ENCODE results near the gene GFRAL.
A peak's percentile ranks its signal among the peaks of the same experiment; 100 is the strongest.

Gene GFRAL

GRCh38 chr6:55388211-55388610 lies 60.9 kb downstream of the GFRAL start:
- Histone ChIP-seq H3K4me3 (ENCODE audit: severe bottlenecking) (no peak overlapping the region), H3K27ac (ENCODE audit: poor library complexity, severe bottlenecking) (no peak overlapping the region), H3K4me1 (ENCODE audit: insufficient read depth, poor library complexity, severe bottlenecking) (no peaks in the 10 kb centered on the region), H3K9me3 (ENCODE audit: severe bottlenecking) (no peaks in the 10 kb centered on the region), H3K27me3 (ENCODE audit: insufficient read depth, poor library complexity, severe bottlenecking) (no peaks in the 10 kb centered on the region), H3K36me3 (ENCODE audit: low read depth) (no peaks in the 10 kb centered on the region)
- no peak for TF ChIP-seq CTCF (IDR thresholded peaks at IDR 0.05; ENCODE audit: poor library complexity, severe bottlenecking)
- DNase-seq (ENCODE audit: low spot score) (no peak), ATAC-seq (ENCODE audit: low read depth) (peak; percentile 54; the same call in 1 of the 3 replicates)

GRCh38 chr6:55395871-55396270 lies 68.6 kb downstream of the GFRAL start:
- no peak overlapping the region for H3K27ac ChIP-seq (ENCODE audit: poor library complexity, severe bottlenecking)
- H3K36me3 ChIP-seq (ENCODE audit: low read depth): no peaks in the 10 kb centered on the region
- H3K4me1 ChIP-seq (ENCODE audit: insufficient read depth, poor library complexity, severe bottlenecking): no peaks in the 10 kb centered on the region
- DNase-seq (ENCODE audit: low spot score): no peak
- H3K27me3 ChIP-seq (ENCODE audit: insufficient read depth, poor library complexity, severe bottlenecking): no peaks in the 10 kb centered on the region
- ATAC-seq (ENCODE audit: low read depth): no peak
- H3K9me3 ChIP-seq (ENCODE audit: severe bottlenecking): no peaks in the 10 kb centered on the region
- no peak overlapping the region for H3K4me3 ChIP-seq (ENCODE audit: severe bottlenecking)
- no peak for TF ChIP-seq CTCF (IDR thresholded peaks at IDR 0.05; ENCODE audit: poor library complexity, severe bottlenecking)

- no peaks in the 10 kb centered on the region for H3K4me1 ChIP-seq (ENCODE audit: insufficient read depth, poor library complexity, severe bottlenecking)
- H3K36me3 ChIP-seq (ENCODE audit: low read depth): no peaks in the 10 kb centered on the region
- no peak for DNase-seq (ENCODE audit: low spot score)
- no peak overlapping the region for H3K4me3 ChIP-seq (ENCODE audit: severe bottlenecking)
- H3K9me3 ChIP-seq (ENCODE audit: severe bottlenecking): no peaks in the 10 kb centered on the region
- ATAC-seq (ENCODE audit: low read depth): no peak
- H3K27me3 ChIP-seq (ENCODE audit: insufficient read depth, poor library complexity, severe bottlenecking): no peaks in the 10 kb centered on the region
- TF ChIP-seq CTCF (IDR thresholded peaks at IDR 0.05; ENCODE audit: poor library complexity, severe bottlenecking): no peak
- no peak overlapping the region for H3K27ac ChIP-seq (ENCODE audit: poor library complexity, severe bottlenecking)
Measured at GRCh38 chr6:55397986-55398385, 70.7 kb downstream of the GFRAL start.

GRCh38 chr6:55399351-55399750 lies 72.1 kb downstream of the GFRAL start:
- Histone ChIP-seq H3K27ac (ENCODE audit: poor library complexity, severe bottlenecking) (no peak overlapping the region), H3K4me3 (ENCODE audit: severe bottlenecking) (no peak overlapping the region), H3K4me1 (ENCODE audit: insufficient read depth, poor library complexity, severe bottlenecking) (no peaks in the 10 kb centered on the region), H3K9me3 (ENCODE audit: severe bottlenecking) (no peaks in the 10 kb centered on the region), H3K27me3 (ENCODE audit: insufficient read depth, poor library complexity, severe bottlenecking) (no peaks in the 10 kb centered on the region), H3K36me3 (ENCODE audit: low read depth) (no peaks in the 10 kb centered on the region)
- no peak for ATAC-seq (ENCODE audit: low read depth)
- no peak for DNase-seq (ENCODE audit: low spot score)
- no peak for TF ChIP-seq CTCF (IDR thresholded peaks at IDR 0.05; ENCODE audit: poor library complexity, severe bottlenecking)

GRCh38 chr6:55405474-55406235 lies 78.4 kb downstream of the GFRAL start:
- H3K9me3 ChIP-seq (ENCODE audit: severe bottlenecking): no peaks in the 10 kb centered on the region
- no peaks in the 10 kb centered on the region for H3K4me1 ChIP-seq (ENCODE audit: insufficient read depth, poor library complexity, severe bottlenecking)
- no peaks in the 10 kb centered on the region for H3K36me3 ChIP-seq (ENCODE audit: low read depth)
- H3K27ac ChIP-seq (ENCODE audit: poor library complexity, severe bottlenecking): no peak overlapping the region
- no peak for DNase-seq (ENCODE audit: low spot score)
- no peak for TF ChIP-seq CTCF (IDR thresholded peaks at IDR 0.05; ENCODE audit: poor library complexity, severe bottlenecking)
- ATAC-seq (ENCODE audit: low read depth): no peak
- H3K27me3 ChIP-seq (ENCODE audit: insufficient read depth, poor library complexity, severe bottlenecking): no peaks in the 10 kb centered on the region
- H3K4me3 ChIP-seq (ENCODE audit: severe bottlenecking): no peak overlapping the region
